GM04503 (cell line): ENCODE data around the gene ANKRD1.
"Not testable (repeated sequence)": the region's sequence is repeated elsewhere in the genome, so short reads cannot be mapped to it uniquely, and the experiment has no call there.

Source experiments
- DNase-seq: peaks from one replicate; pipeline ENCODE4 v3.0.0-alpha.2; 2012; ENCODE audit warnings: low read depth

Gene ANKRD1

DNA sequence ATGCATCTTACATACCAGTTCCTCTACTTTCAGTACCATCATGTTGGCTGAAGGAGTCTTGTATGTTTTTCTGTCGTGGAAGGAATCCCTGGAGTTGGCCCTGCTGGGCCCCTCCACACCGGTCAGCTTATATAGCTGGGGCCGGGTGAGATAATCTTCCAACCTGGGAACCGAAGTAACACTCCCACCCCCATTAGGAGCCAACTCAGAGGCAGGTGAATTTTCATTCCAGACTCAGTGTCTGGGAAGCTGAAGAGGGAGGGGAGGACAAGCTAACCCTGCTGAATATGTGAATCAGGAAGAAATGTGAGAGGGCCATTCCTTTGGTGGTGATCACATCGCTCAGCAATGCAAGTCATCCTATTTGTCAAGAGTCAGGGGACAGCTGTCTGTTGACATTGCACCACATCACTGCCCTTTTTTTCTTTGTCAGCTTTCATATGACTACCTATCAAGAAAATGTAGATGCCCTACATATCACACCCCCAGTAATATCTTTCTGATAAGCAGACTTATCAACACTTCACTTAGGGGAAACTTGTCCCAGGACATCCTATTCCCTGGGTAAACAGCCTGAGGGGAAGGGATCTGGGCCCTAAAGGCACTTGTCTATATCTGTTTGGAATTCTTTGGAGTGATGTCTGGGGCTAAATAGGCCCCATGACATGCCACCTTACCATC is at the start of gene ANKRD1:
TSS of gene ANKRD1 (minus strand) at position 102 of the 681 bp plus-strand sequence. CDS start at position 42, 60 bp downstream.
- peak; percentile 50 for DNase-seq

DNA sequence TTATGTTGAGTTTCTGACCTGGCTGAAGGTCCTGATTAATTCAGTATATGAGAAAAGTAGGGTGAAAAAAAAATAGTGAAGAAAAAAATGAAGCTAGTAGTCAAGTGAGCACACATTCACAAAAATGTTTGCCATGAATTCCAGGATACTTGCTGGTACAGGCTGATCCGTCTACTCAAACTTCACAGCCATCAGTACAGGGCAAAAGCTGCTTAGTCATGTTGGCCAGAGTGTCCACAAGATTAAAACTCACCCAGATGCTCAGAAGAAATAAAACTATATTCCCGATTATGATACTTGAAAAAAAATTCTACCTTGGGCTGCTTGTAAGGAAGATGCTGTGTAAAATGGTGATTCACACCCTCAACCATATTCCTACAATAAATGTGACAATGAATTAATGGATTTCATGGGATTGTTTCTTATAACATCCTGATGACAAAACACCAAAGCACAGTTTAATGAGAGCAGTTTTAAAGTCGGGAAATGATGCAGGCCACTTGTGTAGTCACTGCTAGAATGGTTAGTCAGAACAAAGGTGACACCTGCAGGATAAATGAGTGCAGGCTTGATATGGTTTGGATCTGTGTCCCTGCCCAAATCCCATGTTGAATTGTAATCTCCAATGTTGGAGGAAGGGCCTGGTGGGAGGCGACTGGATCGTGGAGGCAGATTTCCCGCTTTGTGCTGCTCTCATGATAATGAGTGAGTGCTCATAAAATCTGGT is 49.2 kb upstream of the ANKRD1 start:
- peak; percentile 54 for DNase-seq

DNA sequence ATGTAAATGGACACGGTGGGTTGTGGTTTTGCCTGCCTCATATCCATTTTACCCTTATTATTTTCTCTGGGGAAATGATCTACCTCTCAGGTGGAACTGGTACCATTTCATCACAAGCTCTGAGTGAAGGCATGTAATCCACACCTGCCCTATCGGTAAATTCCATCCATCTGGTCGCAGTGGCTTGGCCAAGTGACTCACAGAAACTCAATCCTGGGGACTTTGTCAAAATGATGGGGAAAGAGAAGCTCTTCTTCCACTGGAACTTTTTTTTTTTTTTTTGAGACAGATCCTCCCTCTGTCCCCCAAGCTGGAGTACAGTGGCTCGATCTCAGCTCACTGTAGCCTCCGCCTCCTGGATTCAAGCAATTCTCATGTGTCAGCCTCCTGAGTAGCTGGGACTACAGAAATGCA is 48.2 kb upstream of the ANKRD1 start:
- no peak for DNase-seq

DNA sequence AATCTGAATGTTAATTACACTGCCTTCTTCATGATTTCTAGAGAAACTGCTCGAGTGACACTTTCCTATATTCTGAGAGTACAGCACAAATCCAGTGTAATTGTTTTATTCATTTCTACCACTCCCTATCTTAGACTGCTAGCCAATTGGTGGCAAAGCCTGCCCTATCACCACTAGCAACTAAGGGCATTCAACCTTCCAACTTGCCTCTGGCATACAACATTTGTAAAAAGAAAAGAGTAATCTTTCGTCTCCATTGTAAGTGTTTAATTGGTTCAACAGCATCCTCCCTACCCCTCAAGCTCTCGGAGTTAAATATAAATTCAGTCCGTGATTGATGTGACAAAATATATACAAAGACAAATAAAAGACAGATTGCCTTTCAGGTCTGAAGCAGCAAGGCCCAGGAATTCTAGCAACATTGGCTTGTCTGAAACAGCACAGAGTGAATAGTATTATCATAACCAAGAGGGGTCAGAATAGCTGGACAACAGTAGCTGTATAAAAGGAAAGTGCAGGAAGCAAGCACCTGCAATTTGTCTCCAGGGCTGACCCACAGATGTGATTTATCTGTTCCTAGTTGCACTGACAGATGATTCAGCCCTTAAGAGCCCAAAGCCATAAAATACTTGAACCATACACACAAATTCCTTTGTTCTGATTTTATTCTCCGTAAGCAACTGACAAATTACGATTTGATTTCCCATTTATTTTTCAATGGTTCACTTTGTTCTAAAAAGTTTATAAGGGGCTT is 47.6 kb upstream of the ANKRD1 start:
- peak; percentile 56 for DNase-seq

DNA sequence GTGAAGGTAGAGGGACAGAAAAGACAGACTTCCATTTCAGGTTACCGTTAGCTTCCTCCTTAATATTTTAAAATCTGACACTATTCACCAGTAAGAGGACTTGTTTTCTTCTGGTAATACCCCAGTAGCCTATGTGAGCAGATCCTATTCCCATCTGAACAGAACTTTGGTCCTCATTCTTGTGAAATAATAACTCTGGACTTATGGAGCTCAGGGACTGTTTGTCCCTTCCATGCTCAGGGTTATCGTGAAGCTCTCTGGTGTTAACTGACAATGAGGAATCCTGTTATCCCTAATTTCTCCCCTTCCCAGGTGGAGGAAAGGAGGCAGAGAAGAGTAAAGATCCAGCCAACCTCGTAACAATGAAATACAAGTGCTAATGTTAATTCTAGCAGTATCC is 47.0 kb upstream of the ANKRD1 start:
- no peak for DNase-seq

DNA sequence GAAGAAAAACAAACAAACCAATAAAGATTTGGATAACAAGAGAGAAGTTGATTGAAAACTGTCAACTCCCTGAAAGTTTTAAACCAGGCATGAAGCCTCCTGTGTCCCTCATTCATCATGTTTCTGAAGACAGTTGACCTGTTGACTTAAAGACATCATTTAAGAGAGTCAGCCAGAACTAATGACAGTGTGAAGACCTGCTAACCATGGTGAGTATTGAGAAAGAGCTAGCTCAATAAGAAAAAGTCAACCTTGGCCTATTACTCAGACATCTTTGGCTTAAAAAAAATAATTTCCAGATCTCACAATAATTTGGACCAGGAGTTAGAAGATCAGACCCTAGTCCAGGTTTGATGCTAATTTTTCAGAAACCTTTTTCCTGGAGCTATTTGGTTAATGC is 45.3 kb upstream of the ANKRD1 start:
- DNase-seq: no peak

DNA sequence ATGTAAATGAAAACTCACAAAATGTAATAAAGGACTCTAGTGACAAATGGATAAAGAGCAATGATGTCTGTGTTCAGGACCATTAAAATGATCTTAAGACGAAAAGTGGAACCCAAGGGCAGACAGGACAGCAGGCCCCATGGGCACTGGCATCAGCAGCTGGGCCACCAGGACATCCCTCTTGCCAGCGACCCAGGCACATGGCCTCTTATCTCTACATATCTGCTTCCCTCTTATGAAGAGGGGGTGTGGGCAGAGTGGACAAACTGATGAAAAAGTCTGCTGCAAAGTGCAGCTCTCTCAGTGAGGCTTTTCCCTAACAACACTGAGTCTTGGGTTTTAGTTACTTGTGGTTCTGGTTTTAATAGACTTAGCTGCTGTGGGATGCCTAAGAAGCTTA is 44.8 kb upstream of the ANKRD1 start:
- DNase-seq: no peak

DNA sequence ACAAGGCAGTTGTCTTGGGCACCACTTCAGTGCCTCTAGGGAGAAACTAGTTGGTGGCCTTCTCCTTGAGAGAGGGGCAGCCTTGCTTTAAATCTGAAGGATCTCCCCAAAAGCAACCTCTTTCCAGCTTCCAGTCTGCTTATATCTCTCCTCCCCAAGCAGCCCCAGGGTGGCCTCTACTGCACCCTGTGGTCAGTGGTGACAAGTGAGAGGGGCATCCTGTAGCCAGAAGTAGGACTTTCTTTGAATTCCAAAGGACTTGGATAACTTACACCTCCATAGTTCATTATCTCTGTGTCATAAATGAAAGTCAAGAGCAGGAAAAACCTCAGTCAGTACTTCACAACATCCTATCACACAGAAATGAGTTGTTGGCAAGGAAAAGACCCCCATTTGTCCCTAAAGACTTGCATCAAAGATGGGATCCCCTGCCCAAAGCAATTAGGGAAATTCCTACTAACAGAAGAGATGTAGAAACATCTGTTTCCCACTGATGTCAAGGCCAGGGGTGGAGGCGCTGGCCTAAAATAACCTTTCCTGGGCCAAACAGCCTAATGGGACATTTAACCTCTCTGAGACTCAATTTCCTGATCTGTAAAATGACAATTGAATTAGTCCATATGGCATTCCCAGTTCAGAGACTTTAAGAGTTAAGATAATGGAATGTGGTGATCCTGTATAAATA is 44.0 kb upstream of the ANKRD1 start:
- no peak for DNase-seq

DNA sequence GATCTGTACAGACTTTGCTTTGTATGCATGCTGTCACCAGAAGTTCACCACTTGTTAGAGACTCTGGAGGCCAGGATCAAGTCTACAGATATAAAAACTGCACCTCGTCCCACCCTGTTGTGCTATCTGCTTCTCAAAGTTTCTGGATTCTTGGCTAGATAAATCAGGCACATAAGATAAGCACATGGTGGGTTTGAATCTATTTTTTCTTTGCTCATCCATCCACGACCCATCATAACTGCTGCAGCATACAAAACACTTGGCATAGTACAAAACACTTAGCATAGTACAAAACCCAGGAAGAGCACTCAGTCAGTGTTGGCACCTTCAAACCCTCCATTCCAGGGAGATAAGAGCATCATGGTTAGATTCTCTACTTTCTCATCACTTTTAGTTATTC is 42.4 kb upstream of the ANKRD1 start:
- no peak for DNase-seq

DNA sequence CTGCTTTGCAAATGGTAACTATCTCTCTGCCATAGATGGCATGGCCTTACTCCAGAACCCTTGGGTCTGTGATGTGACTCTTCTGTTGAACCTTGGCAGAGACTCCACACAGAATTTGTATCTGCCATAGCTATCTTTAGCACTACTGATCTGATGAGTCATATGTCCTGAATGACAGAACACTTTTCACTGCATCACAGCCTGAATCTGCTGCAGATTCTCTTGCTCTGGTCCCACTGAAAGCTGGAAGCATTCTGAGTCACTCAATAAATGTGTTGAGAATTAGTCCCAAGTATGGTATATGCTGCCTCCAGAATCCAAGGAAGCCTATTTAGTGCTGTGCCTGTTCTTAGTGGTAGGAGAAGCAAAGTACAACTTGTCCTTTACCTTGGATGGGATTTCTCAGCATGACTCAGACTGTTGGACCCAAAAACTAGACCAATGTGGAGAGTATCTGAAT is 39.5 kb upstream of the ANKRD1 start:
- peak; percentile 89 for DNase-seq

DNA sequence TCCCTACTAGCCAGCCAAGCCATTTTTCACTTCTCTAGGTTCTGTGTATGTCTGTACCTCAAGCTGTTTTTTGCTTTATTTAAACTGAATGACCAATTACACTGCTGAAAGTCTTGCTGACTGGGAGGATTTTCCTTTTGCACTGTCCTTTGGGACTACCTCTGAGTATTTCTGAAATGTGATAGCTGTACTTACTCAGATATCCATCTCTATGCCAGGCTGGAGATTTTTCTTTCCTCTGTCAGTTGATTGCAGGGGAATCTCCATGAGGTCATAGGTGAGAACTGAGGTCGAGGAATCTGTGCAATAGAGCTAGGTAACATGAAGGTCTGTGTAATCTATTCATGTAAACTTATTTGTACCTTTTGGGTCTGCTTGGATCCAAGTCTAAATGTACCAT is 38.9 kb upstream of the ANKRD1 start:
- no peak for DNase-seq

DNA sequence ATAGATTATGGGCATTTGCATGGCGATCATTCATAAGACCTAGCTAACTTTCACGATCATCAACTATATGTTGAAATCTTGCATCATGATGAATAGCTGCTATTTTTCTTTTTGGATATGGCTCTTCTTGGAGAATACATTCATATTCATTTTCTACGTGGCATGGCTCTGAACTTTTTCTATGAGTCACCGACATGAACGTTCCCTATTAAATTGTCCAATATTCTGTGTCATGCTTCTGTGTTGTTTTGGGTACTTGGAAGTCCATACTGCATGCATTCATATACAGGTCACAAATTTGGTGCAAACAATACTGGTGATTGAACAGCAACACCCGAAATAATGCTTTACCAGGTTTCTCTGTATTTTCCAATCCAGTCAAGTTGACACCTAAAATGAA is 37.9 kb upstream of the ANKRD1 start:
- no peak for DNase-seq

DNA sequence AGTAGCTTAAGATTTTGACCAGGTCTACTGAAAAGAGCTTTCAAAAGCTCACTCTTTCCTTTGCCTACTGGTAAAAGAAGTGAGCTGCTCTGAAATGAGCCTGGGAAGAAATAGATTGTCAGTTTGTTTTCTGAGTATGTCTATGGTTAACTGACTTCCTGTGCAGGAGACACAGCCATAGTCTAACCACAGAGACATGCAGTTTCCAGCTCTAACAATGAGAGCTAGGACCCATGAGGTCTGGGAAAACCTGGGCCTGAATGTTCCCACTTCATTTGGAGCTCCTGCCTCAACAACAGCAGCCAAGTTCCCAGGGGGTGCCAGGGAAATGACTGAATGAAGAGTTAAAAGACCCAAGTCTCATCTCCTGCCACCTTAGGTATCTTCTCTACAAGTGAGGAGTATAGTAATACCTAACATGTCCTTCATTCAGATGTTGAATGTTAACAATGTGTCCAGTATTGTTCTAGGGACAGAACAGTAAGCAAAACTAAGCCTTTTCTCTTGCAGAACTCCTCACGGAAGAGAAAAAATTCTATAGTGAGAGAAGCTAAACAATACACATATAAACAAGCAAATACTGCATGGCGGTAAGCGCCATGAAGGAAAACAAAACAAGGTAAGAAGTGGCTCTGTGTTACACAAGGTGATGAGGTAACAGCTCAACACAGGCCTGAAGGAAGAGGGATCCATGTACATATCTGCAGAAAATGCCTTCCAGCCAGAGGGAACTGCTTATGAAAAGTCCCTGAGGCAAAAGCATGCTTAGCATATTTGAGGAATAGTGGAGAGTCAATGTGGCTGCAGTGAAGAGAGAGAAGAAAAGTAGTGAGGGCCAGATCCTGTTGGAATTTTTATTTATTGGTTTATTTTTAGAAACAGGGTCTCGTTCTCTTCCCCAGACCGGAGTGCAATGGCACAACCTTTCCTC is 26.4 kb upstream of the ANKRD1 start:
- no peak for DNase-seq

DNA sequence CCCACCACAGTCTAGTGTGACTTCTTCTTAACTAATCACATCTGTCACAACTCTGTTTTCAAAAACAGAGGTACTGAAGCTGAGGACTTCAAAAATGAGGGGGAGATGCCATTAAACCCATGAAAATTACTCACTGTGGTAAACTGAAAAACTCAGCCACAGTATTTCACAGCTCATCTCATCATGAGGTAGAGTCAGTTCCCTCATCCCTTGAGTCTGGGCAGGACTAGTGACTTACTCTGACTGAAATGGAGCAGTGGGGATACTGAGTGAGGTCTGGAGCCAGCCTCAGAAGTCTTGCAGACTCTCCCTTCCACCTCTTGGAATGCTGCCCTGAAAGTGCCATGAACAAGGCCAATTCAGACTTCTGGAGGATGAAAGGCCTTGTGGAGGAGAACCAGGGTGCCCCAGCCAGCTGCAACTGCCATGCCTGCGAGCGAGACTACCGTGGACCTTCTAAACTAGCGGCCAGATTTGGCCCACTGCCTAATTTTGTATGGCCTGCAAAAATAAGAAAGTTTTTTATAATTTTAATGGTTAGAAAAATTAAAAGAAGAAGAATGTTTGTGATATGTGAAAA is 24.7 kb upstream of the ANKRD1 start:
- DNase-seq: no peak

DNA sequence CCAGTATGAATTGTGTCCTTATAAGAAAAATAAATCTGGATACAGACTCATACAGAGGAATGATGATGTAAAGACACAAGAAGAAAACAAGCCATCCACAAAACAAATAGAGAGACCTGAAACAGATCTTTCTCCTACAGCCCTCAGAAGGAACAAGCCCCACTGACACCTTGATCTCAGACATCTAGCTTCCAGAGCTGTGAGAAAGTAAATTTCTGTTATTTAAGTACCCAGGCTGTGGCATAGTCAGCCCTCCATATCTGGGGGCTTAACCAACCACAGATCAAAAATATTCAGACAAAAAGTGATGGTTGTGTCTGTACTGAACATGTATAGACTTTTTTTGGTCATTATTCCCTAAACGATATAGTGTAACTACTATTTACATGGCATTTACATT is 23.9 kb upstream of the ANKRD1 start:
- DNase-seq: no peak

DNA sequence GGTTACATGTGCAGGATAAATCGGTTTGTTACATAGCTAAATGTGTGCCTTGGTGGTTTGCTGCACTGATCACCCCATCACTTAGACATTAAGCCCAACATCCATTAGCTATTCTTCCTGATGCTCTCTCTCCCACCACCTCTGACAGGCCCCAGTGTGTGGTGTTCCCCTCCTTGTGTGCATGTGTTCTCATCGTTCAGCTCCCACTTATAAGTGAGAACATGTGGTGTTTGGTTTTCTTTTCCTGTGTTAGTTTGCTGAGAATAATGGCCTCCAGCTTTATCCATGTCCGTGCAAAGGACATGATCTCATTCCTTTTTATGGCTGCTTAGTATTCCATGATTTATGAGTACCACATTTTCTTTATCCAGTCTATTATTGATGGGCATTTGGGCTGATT is 22.1 kb upstream of the ANKRD1 start:
- not testable (repeated sequence) for DNase-seq

DNA sequence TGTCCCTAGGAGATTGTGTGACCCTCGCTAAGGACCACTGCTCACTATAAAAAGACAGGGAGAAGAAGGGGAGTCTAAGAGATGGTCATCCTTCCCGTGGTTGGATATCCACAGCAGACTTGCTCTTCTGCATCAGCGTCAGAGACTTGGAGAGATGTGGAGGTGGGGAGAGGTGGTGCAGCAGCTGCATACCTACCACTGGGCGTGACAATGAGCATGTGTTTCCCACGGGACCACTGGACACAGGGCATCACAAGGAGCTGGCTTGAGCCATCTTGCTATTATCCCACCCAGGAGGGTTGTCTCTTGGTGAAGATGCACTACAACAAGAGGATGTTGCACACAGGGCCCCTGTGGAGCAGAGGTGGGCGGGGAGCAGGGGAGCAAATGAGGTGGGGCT is 18.8 kb upstream of the ANKRD1 start:
- no peak for DNase-seq

DNA sequence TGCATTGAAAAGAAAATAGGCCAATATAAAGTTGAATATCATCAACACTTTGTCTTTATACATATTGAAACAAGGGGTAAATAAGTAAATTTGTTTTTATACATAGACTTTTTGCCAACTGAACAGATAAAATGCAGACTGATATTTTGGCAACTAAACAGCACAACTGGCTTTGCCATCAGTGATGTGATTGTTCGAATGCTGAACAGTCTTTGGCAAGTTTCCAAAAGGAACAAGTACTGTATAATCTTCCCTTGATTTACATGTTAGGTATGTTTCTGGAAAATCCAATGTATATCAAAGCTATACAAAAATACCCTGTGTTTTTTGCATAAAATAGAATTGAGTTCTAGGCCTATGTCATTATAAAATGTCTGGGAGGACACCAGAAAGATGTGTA is 18.2 kb upstream of the ANKRD1 start:
- DNase-seq: no peak

DNA sequence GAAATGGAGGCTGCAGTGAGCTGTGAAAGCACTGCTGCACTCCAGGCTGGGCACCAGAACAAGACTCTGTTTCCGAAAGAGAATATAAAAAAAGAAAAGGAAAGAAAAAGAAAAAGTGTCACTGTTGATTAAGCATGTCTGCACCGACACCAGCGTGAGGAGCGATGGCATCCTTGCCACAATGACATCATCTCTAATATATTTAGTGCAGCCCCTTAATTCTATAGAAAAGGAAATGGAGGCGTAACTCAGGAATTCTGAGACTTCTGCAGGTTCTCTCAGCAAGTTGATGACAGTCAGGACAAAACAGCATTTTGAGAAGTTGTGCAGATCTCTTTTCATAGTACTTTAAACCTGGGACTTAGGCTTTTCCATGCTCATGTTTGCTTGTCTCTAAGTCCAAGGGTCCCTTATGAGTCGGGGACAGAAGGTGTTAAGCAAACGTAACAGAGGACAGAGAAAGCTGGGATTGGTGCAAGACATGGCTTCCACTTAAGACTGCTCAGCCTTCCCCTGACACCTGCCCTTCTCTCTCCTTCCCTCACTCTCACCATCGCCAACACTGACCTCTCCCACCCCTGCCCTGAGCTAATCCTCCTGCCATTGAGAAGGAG is 16.9 kb upstream of the ANKRD1 start:
- DNase-seq: no peak

DNA sequence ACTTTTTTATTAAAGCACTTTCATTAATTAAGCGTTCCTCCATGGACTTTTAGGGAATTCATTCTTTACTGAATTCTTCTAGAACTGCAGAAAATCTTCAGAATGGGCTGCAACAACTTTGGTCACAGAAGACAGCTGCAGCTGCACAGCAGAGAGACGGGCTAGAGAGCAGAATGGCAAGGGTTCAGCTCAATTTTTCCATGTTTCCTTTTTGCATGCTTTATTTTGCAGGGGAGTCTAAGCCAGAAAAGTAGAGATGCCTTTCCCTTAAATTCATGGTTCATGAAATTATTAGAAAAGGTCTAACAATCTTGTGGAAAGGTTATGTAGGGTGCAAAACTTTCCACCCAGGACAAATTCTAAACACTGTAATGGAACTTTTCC is 15.4 kb upstream of the ANKRD1 start:
- DNase-seq: no peak
